GM19372 (cell line): ENCODE data around the gene N4BP2L2.
A peak's percentile ranks its signal among the peaks of the same experiment; 100 is the strongest.

Source experiments
- ATAC-seq: cut with Tn5 transposase; IDR thresholded peaks from one replicate; pipeline ENCODE4 v1.9.1; 2021; ENCODE audit warnings: mild to moderate bottlenecking, low read depth, moderate library complexity; ENCODE audit not compliant: unreplicated experiment

The N4BP2L2 gene

GRCh38 chr13:32427852-32428580 lies 110.6 kb downstream of the N4BP2L2 start, which contains the start of gene N4BP2L1:
Gene N4BP2L1 (minus strand): TSS chr13:32428130. CDS start chr13:32428082, 48 bp downstream.
- peak; percentile 58 for ATAC-seq

DNA sequence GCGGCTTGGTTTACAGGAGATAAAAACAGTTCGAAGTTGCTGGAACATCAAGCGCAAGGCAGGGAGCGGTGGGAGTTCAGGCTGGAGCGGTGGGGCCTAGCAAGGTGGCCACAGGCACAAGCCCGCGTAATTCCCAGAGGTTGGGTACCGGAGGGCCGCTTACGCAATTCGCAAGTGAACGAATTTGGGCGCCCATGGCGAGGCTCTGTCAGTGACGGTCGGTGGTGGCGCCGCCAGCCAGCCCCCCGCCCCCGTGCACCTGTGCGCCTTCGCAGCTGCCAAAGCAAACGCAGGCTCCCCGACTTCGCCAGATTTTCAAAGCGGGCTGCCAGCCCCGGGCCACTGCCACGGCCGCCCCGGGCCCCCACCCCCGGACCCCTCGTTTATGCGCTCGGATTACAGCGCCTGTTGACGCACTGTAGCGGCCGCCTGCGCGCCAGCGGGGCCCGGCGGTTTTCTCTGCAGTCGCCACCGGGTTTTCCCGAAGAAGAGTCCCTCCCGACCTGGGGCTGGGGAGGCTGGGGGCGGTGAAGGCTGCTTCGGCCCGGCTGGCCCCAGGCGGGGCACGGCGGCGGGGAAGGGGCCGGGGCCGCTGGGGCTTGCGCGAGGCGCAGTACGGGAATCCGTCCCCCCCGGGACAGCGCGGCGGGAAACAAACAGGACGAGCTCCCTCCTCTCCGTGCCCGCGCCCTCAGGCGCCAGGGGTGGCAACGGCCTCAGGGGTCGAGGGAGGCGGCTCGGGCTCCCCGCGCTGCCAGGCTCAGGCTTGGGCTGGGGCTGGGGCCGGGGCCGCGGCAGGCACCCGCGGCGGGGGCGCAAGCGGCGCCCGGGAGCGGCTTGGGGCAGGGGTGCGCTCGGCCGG lies 111.4 kb downstream of the N4BP2L2 start:
- peak; percentile 14 for ATAC-seq

- peak; percentile 41 for ATAC-seq
Measured at GRCh38 chr13:32426191-32426989, 112.2 kb downstream of the N4BP2L2 start.

DNA sequence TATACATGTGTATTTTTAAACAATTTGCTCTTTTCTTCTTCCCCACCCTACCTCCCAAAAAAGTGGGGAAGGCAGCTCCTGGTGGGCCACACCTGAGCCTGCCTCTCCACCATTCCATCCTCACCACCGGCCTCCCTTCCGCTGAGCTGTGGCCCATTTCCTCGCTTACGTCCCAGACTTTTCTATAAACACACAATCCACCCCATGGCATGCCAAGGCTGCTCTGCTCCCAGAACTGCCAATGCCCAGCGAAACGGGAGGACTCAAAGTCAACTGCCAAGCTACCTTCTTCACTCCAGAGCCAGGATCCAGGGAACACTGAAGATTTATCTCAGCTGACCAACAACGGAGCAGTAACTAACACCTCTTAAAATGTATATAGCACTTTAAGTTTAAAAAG lies 113.4 kb downstream of the N4BP2L2 start:
- ATAC-seq = no peak

DNA sequence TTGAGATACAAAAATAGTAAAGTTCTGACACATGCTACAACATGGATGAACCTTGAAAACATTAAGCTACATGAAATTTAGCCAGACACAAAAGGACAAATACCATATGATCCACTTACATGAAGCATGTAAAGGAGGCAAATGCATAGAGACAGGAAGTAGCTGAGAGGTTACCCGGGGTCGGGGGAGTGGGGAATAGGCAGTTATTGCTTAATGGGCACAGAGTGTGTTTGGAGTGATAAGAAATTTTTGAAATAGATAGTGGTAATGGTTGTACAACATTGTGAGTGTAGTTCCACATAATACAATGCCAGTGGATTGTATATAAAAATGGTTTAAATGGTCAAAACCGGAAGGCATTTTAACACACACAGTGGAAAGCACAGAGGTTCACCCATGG lies 115.0 kb downstream of the N4BP2L2 start:
- ATAC-seq = no peak

GRCh38 chr13:32419862-32420261 lies 118.7 kb downstream of the N4BP2L2 start:
- no peak for ATAC-seq

DNA sequence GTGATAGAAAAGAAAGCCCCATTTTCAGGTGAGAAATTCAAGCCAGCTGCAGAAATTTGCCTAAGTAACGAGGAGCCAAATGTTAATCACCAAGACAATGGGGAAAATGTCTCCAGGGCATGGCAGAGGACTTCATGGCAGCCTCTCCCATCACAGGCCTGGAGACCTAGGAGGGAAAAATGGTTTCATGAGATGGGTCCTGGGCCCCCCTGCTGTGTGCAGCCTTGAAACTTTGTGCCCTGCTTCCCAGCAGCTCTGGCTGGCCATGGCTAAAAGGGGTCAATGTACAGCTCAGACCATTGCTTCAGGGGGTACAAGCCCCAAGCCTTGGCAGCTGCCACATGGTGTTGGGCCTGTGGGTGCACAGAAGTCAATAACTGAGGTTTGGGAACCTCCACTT lies 120.6 kb downstream of the N4BP2L2 start:
- no peak for ATAC-seq

DNA sequence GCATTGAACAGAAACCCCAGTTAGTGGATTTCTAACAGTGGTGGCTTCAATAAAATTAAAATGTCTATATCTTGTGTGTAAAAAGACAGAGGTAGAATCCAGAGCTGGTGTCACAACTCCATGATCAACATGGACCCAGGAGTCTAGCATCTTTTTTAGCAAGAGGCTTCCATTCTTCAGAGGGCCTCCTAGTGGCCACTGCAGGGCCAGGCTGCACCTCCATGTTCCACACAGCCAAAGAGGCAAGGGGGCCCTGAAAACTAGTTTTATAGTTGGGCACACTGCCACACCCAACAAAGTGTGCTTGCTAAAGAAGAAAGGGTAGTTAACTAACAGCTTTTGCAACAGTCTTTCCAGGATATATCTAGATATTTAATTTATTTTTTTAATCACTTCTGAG lies 123.6 kb downstream of the N4BP2L2 start:
- no peak for ATAC-seq

GRCh38 chr13:32414580-32414979 lies 124.0 kb downstream of the N4BP2L2 start:
- ATAC-seq = no peak

DNA sequence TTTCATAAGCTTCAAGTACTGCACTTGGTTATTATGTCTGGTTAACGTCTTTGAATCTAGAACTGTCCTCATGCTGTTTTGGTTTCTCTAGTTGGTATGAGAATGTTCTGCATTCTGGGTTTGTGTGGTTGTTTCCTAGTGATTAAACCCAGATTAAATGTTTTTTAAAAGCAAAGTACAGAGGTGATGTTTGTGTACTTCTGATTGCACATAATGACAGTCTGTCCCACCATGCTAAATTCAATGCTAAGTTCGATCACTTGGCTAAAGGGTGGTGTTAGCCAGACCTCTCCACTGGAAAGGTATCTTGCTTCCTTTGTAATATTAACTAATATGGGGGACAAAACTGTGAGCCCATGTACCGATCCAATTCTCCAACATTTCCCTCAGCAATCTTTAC lies 125.3 kb downstream of the N4BP2L2 start:
- no peak for ATAC-seq

DNA sequence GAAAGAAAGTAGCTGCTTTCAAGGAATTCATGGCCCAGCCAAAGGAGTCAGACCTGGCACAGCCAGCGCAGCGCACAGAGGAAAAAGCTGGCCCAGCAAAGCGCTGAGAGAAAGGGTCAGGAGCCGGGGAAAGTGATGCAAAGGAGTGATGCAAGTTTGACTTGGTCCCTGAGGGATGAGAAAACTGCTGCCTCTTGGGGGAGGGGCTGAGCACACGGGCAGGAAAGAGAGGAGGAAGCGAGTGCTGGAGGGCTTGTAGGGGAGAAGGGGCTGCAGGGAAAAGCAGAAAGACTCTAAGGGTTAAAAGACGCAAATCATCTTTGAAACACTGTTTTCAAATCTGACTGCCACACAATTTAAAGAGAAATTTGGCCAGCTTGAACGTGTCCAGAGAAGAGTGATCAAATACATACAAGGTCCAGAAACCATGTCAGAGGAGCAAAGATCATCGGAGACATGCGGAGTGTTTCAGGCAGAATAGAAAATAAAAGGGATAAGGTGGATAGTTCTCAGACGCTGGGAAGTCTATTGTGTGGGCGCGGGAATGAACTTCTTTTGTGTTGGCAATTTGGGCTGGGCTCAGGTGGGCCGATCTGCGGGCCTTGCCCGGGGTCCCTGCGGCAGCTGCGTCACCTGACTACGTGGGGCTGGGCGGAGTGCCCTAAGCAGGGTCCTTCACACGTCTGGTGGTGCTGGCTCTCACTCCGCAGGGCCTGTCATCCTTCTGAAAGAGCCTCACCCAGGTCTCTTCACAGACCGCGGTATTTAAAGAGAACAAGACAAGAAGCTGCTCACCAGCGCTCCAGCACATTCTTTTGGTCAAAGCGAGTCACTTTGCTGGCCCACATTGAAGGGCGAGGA lies 128.8 kb downstream of the N4BP2L2 start:
- ATAC-seq = no peak

DNA sequence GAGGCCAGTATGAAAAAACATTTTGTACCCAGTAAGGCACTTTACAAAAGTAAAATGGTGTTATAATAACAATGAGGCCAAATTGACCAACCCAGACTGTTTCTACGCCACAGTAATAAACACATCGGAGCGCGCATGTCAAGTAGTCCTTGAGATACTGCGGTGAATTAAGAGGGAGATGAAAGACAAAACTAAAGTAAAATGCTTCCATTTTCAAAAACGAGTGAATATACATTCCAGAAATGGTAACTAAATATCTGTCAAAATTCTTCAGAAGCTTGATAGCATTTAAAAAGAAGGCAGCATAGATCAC lies 129.6 kb downstream of the N4BP2L2 start:
- ATAC-seq = no peak

- no peak for ATAC-seq
Measured at GRCh38 chr13:32408296-32409000, 130.1 kb downstream of the N4BP2L2 start.

- no peak for ATAC-seq
Measured at GRCh38 chr13:32407854-32408253, 130.7 kb downstream of the N4BP2L2 start.

- ATAC-seq = no peak
Measured at GRCh38 chr13:32403108-32403507, 135.5 kb downstream of the N4BP2L2 start.

DNA sequence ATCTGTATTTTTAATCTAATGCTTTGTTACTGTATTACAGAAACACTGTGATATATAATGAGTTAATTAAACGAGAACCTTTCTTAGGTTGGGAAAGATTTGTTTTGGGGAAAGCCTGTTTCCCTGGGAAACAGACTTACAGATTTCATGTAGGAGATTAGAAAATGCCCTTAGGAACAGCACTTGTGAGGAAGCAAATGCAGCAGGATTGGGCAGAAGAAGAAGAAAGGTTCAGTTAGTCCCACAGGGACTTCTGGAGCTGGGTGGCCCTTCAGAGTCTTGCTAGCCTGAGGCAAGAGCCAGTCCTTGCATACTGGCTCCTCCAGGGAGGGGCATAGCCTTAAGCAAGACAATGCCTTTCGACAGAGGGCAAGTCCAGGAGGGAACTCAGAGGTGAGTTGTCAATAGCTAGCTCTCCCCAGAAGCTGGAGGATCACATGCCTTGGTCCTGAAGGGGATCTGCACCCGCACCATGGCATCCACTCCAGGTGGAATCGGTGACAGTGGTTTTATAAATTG lies 147.4 kb downstream of the N4BP2L2 start:
- no peak for ATAC-seq

DNA sequence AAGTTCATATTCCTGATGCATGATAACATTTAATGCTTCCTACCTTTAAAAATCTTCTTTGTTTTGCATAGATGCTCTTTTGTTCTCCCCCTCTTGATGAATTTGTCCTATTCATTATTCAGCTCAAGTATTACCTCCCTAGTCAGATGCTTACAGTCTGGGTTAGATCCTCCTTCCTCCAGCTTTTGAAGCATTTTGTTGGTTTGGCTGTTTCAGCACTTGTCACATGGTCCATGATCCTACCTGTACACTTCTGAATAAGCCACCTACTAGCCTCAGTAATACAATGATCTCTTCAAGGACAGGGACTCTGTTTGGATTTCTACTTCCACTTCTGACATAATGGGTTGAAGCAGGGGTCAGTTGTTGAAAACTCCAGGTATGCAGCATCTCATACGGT lies 148.1 kb downstream of the N4BP2L2 start:
- no peak for ATAC-seq

- ATAC-seq = no peak
Measured at GRCh38 chr13:32390048-32390447, 148.5 kb downstream of the N4BP2L2 start.

- ATAC-seq = no peak
Measured at GRCh38 chr13:32385410-32385809, 153.2 kb downstream of the N4BP2L2 start.
